ENCODE results near the gene ZCCHC2. TPM values are rescaled to one million over a fixed set of nuclear protein-coding genes. Genes with fewer than 3 reads are reported as not detected.
A peak's percentile ranks its signal among the peaks of the same experiment; 100 is the strongest.

The ZCCHC2 gene
- total RNA-seq, 1 donor from 2014 or later: 8.7 TPM

- peak; percentile 28 for FAIRE-seq
- no peak for TF ChIP-seq CTCF (IDR thresholded peaks at IDR 0.05; ENCODE audit: insufficient read depth, low read length, severe bottlenecking)
- no peak overlapping the region for H3K4me3 ChIP-seq (ENCODE audit: low read depth, low read length)
- peak; percentile 50 for DNase-seq (ENCODE audit: low read depth)
- no peaks in the 10 kb centered on the region for H3K36me3 ChIP-seq (ENCODE audit: control insufficient read depth, insufficient read depth, low read length)
- no peaks in the 10 kb centered on the region for H3K27me3 ChIP-seq (ENCODE audit: control insufficient read depth, insufficient read depth, low read length)
Observed at GRCh38 chr18:62618735-62619134, 95.9 kb downstream of the ZCCHC2 start.

GRCh38 chr18:62621546-62621945, 98.7 kb downstream of the ZCCHC2 start:
- FAIRE-seq (no peak), DNase-seq (ENCODE audit: low read depth) (no peak)
- TF ChIP-seq CTCF (IDR thresholded peaks at IDR 0.05; ENCODE audit: insufficient read depth, low read length, severe bottlenecking): no peak

GRCh38 chr18:62625019-62625418, 102.2 kb downstream of the ZCCHC2 start:
- no peak for FAIRE-seq
- Histone ChIP-seq H3K27me3 (ENCODE audit: control insufficient read depth, insufficient read depth, low read length) (no peaks in the 10 kb centered on the region), H3K4me3 (ENCODE audit: low read depth, low read length) (no peak overlapping the region), H3K36me3 (ENCODE audit: control insufficient read depth, insufficient read depth, low read length) (no peaks in the 10 kb centered on the region)
- TF ChIP-seq CTCF (IDR thresholded peaks at IDR 0.05; ENCODE audit: insufficient read depth, low read length, severe bottlenecking): no peak
- DNase-seq (ENCODE audit: low read depth): no peak

More at GRCh38 chr18:62621546-62621945, 98.7 kb downstream of the ZCCHC2 start:
- Histone ChIP-seq H3K4me3 (ENCODE audit: low read depth, low read length) (no peak overlapping the region), H3K36me3 (ENCODE audit: control insufficient read depth, insufficient read depth, low read length) (no peaks in the 10 kb centered on the region), H3K27me3 (ENCODE audit: control insufficient read depth, insufficient read depth, low read length) (no peaks in the 10 kb centered on the region)

Other genes with a start within 250 kb of the ZCCHC2 start
- gene TNFRSF11A, start 197.7 kb upstream of the ZCCHC2 start, total RNA-seq: under 0.01 and 1.2 TPM in 2 replicates
- 3.4 and 5.6 TPM in 2 replicates for gene PHLPP1, start 192.5 kb downstream of the ZCCHC2 start, total RNA-seq